Kidney tubule cell (primary cell): Measurements from ENCODE around the gene RAD18.

Source experiments
- DNase-seq: peaks from one replicate; pipeline ENCODE4 v3.0.0-alpha.2; 2018; ENCODE audit warnings: low spot score

The RAD18 gene

DNA sequence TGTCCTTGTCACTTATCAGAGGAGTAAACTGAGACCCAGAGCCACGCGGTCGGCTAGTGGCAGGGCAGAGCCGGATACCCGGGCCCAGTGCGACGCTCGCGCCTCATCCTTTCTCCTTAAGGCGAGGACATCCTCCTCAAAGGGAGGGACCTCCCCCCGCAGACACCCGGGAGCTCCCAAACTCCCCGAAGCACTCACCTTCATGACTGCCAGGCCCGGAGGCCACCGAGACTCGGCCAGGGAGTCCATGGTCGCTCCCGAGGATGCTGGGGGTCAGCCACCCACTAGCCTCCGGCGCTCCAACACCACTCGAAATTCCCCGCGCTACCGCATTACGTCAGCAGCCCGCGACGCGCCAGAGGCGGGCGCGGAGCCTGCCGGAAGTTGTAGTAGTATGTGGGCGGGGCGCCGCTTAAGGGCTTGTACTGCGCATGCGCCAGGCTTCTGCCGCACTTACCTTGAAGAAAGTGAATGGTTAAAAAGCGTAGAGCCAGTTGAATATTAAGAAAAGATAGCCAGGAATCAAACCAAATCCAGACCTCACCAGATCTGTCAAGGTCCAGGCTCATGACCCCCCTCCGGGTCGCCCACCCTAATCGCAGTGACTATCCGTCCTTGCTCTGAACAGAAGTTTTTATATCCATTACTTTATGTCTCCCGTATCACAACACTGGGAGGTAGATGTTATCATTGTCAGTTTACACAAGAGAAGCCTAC is at the start of gene RAD18:
Gene RAD18, minus strand, starts transcription at position 336 of the 717 bp plus-strand sequence. Its CDS starts 87 bp downstream, at position 249.
- DNase-seq: peak; percentile 94

DNA sequence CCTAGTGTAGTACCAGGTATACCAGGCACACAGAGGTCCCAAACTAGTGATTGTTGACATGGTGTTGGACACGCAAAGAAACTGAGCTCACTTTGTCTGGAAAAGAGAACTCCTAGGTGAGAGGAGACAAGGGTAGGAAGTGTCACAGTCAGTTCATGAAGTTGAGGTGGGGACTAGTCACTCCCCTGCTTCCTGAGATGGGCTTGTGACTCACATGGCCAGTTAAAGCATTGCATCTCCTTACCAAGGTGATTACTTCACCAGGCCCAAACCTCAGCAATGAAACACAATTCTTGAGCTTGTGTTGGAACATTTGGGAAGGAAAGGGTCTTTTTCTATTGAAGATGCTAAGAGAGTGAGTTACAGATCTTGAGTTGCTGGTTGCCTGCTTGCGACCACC is 49.2 kb upstream of the RAD18 start:
- peak; percentile 25 for DNase-seq

GRCh38 chr3:9009976-9010545 is 46.8 kb upstream of the RAD18 start:
- DNase-seq: no peak

GRCh38 chr3:9008550-9009255 is 45.4 kb upstream of the RAD18 start:
- no peak for DNase-seq

- no peak for DNase-seq
These were observed 44.7 kb upstream of the RAD18 start for GRCh38 chr3:9007928-9008327.

DNA sequence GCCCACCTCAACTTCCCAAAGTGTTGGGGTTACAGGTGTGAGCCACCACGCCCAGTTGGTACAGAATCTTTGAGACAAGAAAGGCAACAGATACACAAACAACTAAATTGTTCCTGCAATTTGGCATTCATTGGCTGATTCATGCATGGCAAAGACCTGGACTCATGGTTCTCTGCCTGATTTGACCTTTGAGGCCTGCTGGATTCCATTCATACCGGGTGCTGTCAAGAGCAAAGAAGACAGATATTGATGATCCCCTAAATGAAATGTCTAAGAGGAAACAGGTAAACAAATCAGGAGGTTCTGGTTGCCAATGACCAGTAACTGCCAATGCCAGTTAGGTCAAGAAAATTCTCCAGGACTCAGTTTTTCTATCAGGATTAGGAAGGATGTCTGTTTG is 43.9 kb upstream of the RAD18 start:
- DNase-seq: peak; percentile 8

DNA sequence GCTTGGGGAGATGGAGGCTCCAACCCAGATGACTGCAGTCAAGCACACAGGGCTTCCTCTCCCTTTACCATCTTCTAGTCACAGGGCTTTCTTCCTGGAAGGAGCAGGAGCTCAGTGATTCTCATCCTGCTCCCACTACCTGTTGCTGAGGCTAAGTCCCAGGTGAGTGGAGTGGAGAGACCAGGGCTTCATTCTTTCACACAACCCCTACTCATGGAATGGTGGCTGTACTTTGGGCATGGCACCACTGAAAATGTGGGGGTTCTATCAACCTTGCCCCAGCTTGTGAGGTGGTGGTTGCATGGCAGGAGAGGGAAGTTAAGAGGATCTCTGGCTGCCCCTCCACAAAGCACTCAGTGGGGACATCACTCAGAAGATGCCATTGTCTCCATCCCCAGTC is 36.8 kb upstream of the RAD18 start:
- DNase-seq: no peak

- DNase-seq: no peak
These were observed 33.9 kb upstream of the RAD18 start for GRCh38 chr3:8997151-8997550.

GRCh38 chr3:8996681-8997121 is 33.4 kb upstream of the RAD18 start:
- no peak for DNase-seq

- no peak for DNase-seq
These were observed 32.9 kb upstream of the RAD18 start for GRCh38 chr3:8996216-8996615.

DNA sequence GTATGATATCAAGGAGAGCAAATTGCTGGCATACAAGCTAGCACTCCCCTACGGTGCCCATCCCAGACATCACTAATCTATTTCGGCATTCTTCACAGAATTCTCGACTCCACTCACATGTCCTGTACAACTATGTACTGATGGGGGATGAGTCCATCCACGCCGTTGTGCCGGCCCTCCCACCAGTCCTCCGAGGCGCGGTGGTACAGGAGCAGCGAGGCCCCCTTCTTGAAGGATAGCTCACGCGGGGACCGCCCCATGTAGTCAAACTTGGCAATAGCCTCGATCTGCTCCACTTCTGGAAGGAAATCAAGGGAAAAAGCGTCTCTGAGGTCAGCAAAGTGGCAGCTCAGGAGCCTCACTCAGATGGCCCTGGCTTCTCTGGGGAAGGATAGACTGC is 31.0 kb upstream of the RAD18 start:
- DNase-seq: no peak

GRCh38 chr3:8993331-8993730 is 30.1 kb upstream of the RAD18 start:
- DNase-seq: no peak

GRCh38 chr3:8992854-8993253 is 29.6 kb upstream of the RAD18 start:
- no peak for DNase-seq

DNA sequence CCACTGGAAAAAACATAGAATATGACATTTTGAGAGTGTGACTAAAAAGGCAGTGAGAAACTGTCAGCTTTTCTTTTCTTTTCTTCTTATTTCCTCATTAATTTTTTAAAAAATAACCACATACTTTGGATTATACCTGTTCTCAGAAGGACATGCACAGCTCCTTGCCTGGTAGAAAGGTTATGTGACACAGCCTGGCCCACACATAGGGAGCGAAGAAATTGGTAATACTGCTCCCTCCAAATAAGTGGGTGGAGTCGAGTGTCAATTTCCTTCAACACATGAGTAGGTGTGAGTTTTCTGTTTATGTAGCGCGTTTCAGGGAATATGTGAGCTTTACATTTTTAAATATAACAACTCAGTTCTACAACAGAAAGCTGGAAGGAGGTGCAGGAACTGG is 28.9 kb upstream of the RAD18 start:
- DNase-seq: no peak

- no peak for DNase-seq
These were observed 27.3 kb upstream of the RAD18 start for GRCh38 chr3:8990266-8991215.

DNA sequence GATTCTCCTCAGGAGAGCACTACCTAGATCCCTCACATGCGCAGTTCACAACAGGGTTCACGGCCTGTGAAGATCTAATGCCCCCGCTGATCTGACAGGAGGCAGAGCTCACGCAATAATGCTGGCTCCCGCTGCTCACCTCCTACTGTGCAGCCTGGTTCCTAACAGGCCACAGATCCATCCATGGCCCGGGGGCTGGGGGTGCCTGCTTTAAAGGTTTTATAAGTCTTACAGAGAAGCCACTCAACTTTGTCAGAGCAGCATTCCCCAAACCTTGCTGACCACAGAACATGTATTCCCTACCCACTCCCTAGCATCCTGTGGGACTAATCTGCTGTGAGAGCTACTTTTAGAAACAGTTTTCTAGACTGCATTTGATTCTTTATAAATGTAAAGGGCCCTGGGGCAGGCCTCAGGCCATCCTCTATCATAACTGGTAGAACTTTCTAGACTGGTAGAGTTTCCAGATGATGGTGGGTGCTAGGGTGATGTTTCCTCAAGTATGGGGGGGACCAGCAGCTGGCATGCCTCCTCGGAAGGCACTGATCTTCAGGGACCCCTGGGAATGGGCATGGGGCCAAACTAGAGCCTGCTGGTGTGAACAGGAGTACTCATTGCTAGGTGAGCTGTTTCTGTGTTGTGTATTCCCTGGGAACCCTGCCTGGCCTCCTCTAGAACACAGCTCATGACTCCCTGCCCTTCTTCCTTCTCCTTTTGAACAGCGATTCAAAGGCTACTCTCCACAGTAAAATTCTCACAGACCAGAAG is 25.7 kb upstream of the RAD18 start:
- no peak for DNase-seq

- DNase-seq: no peak
These were observed 25.0 kb upstream of the RAD18 start for GRCh38 chr3:8988384-8988655.

DNA sequence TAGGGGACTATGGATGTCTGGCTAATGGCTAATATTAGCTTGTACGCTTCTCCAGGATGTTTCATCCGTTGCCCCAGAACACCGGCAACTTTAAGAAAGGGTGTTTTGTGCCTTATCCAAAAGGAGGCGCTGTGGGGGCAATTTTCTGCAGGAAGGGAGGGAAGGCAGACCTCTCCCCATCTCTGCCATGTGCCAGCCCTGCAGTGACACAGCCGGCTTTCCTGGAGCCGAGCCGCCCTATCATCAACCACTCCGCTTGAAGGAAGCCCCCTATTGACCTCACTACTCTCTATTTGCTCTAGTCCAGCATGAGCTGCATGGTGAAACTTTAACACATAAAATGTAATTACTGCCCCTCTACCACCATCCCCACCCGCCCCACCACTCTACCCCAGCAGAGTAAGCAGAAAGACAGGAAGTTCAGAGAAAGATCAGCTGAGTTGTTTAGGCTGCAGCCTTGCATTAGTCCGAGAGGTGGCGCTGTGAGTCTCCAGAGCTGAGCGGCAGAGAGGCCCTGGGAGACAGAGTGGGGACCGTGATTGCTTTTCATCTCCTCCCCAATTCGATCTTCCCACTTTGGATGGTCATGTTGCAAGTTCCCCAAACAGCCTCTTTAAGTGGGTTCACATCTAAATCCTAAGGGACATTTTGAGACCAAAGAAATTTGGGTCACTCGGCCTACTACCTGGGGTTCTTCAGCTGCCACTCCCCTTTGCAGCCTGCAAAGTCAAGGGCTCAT is 24.5 kb upstream of the RAD18 start:
- peak; percentile 55 for DNase-seq

- DNase-seq: no peak
These were observed 24.0 kb upstream of the RAD18 start for GRCh38 chr3:8987226-8987625.

GRCh38 chr3:8986741-8987140 is 23.5 kb upstream of the RAD18 start:
- DNase-seq: no peak

GRCh38 chr3:8985876-8986275 is 22.6 kb upstream of the RAD18 start:
- DNase-seq: no peak
